Mesothelial cell of epicardium (in vitro differentiated cells): Measurements from ENCODE around the gene POLH. TPM values are rescaled to one million over a fixed set of nuclear protein-coding genes. Genes with fewer than 3 reads are reported as not detected.
"Not testable (repeated sequence)": the region's sequence is repeated elsewhere in the genome, so short reads cannot be mapped to it uniquely, and the experiment has no call there.

Experiments used
- DNase-seq, 2 experiments: peaks; one replicate each; pipeline ENCODE4 v3.0.0; 2021; ENCODE audit warnings: low spot score in 2 of 2; ENCODE audit not compliant: unreplicated experiment in 2 of 2
- H3K27ac Mint-ChIP-seq: 2 replicates; pipeline ENCODE4 v1.8.0; 2021; ENCODE audit warnings: mixed read lengths
- H3K27me3 Mint-ChIP-seq: 2 replicates; pipeline ENCODE4 v1.8.0; 2021; ENCODE audit warnings: low read depth, mixed read lengths
- H3K36me3 Mint-ChIP-seq: 2 replicates; pipeline ENCODE4 v1.8.0; 2021; ENCODE audit warnings: mixed read lengths
- H3K4me1 Mint-ChIP-seq: 2 replicates; pipeline ENCODE4 v1.8.0; 2021; ENCODE audit warnings: mixed read lengths
- H3K4me3 Mint-ChIP-seq: 2 replicates; pipeline ENCODE4 v1.8.0; 2021; ENCODE audit warnings: mild to moderate bottlenecking, moderate library complexity, mixed read lengths
- H3K9me3 Mint-ChIP-seq: 2 replicates; pipeline ENCODE4 v1.8.0; 2021; ENCODE audit warnings: mixed read lengths
- total RNA-seq: library from RNA; stranded (reverse); gene quantifications from 3 replicates; pipeline ENCODE4 v1.2.1, GENCODE V29; 2021
- TF ChIP-seq, protein P1 (sequence below): fragments of 200-600 bp; sonication (generic); IDR thresholded peaks from one replicate; pipeline ENCODE4 v1.5.0; 2021; ENCODE audit warnings: antibody characterized with exemption; ENCODE audit not compliant: unreplicated experiment

POLH gene
- total RNA-seq, 1 donor from 2014 or later, result 21.8 TPM

- peaks cover 26% of the 10 kb centered on the region for H3K36me3 Mint-ChIP-seq
These were observed 12.2 kb downstream of the POLH start for GRCh38 chr6:43588194-43588593.

DNA sequence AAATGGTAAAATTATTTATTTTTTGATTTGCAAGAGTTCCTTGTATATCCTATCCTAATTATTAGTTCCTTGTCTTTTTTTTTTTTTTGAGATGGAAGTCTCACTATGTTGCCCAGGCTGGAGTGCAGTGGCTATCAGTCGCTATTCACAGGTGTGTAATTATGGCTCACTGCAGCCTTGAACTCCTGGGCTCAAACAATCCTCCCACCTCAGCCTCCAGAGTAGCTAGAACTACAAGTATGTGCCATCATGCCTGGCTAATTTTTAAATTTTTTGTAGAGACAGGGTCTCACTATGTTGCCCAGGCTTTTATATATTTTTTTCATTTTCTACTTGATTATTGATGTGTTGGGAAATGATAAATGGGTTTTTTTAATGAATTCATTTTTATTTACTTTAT is 13.6 kb downstream of the POLH start:
- H3K36me3 Mint-ChIP-seq, result peaks cover 20% of the 10 kb centered on the region
- not testable (repeated sequence) for H3K27ac Mint-ChIP-seq, DNase-seq, H3K27me3 Mint-ChIP-seq, H3K9me3 Mint-ChIP-seq, H3K4me3 Mint-ChIP-seq, H3K4me1 Mint-ChIP-seq

More at GRCh38 chr6:43588194-43588593, 12.2 kb downstream of the POLH start:
- no peak overlapping the region for H3K4me3 Mint-ChIP-seq
- no peaks in the 10 kb centered on the region for H3K9me3 Mint-ChIP-seq
- no peak overlapping the region for H3K27ac Mint-ChIP-seq
- TF ChIP-seq, protein P1, sequence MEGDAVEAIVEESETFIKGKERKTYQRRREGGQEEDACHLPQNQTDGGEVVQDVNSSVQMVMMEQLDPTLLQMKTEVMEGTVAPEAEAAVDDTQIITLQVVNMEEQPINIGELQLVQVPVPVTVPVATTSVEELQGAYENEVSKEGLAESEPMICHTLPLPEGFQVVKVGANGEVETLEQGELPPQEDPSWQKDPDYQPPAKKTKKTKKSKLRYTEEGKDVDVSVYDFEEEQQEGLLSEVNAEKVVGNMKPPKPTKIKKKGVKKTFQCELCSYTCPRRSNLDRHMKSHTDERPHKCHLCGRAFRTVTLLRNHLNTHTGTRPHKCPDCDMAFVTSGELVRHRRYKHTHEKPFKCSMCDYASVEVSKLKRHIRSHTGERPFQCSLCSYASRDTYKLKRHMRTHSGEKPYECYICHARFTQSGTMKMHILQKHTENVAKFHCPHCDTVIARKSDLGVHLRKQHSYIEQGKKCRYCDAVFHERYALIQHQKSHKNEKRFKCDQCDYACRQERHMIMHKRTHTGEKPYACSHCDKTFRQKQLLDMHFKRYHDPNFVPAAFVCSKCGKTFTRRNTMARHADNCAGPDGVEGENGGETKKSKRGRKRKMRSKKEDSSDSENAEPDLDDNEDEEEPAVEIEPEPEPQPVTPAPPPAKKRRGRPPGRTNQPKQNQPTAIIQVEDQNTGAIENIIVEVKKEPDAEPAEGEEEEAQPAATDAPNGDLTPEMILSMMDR, result no peak
- no peaks in the 10 kb centered on the region for H3K27me3 Mint-ChIP-seq
- no peak for DNase-seq
- no peaks in the 10 kb centered on the region for H3K4me1 Mint-ChIP-seq

- DNase-seq, result no peak
- Mint-ChIP-seq H3K9me3 (no peaks in the 10 kb centered on the region), H3K27me3 (no peaks in the 10 kb centered on the region), H3K4me1 (no peaks in the 10 kb centered on the region), H3K4me3 (no peak overlapping the region), H3K36me3 (peaks cover 10% of the 10 kb centered on the region), H3K27ac (no peak overlapping the region)
- TF ChIP-seq, protein P1, result no peak
These were observed 18.0 kb downstream of the POLH start for GRCh38 chr6:43593938-43594337.

DNA sequence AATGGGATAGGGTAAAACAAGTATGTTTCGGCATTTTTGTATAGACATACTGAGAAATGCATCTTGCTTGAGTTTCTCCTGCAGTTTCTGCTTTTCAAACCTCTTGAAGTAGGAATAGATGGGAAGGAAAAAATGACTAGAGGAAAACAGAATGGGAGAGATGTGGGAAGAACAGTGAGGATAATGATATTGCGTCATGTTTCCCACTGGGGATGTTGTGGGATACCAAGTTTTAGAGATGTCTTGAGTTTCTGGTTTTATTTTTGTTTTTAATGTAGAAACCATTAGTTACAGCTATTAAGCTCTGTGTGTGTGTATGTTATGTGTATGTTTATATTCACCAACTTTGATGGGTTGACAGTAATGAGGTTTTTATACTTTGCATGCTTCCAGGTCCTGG is 24.6 kb downstream of the POLH start:
- no peak overlapping the region for H3K4me3 Mint-ChIP-seq
- H3K9me3 Mint-ChIP-seq, result no peaks in the 10 kb centered on the region
- no peaks in the 10 kb centered on the region for H3K27me3 Mint-ChIP-seq
- peaks cover 23% of the 10 kb centered on the region for H3K36me3 Mint-ChIP-seq
- no peak for DNase-seq
- H3K4me1 Mint-ChIP-seq, result no peaks in the 10 kb centered on the region
- H3K27ac Mint-ChIP-seq, result no peak overlapping the region
- TF ChIP-seq, protein P1, result no peak

DNA sequence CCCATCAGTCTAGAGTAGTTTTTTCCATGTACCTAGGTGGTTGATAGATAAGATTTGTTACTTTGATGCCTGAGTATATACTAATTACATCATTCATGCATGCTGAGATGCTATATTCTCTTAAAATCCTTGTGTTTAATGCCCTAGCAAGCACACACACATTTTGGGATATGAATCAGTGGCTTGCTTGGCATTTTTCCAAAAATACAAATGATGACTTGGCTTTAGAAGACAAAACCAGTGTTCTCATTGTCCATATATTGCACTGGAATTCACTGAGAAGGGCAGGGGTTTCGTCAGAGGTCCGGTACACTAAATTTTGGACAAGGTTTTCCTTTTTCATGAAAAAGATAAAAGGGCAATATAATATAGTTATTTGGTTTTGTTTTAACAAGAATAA is 28.2 kb downstream of the POLH start:
- Mint-ChIP-seq H3K36me3 (peaks cover 29% of the 10 kb centered on the region), H3K4me3 (no peak overlapping the region), H3K27me3 (no peaks in the 10 kb centered on the region), H3K9me3 (no peaks in the 10 kb centered on the region), H3K27ac (no peak overlapping the region), H3K4me1 (peaks cover 2% of the 10 kb centered on the region)
- no peak for DNase-seq
- TF ChIP-seq, protein P1, result no peak

DNA sequence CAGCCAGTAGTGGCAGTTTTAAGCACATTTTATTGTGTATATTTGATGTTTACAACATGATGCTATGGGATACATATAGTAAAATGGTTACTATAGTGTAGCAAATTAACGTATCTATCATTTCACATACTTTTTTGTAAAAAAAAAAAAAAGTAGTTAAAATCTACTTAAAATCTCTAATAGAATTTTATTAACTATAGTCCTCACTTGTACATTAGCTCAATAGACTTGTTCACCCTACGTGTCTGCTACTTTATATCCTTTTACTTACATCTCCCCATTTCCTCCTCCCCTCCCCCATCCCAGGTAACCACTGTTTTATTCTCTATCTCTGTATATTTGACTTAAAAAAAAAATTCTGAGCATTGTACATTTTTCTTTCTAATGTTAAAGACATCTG is 30.0 kb downstream of the POLH start:
- no peak overlapping the region for H3K27ac Mint-ChIP-seq
- H3K27me3 Mint-ChIP-seq, result no peaks in the 10 kb centered on the region
- H3K4me1 Mint-ChIP-seq, result peaks cover 2% of the 10 kb centered on the region
- no peak for DNase-seq
- no peaks in the 10 kb centered on the region for H3K9me3 Mint-ChIP-seq
- no peak overlapping the region for H3K4me3 Mint-ChIP-seq
- H3K36me3 Mint-ChIP-seq, result peaks cover 26% of the 10 kb centered on the region
- TF ChIP-seq, protein P1, result no peak
